ENCODE data around the gene INTS7. TPM values are rescaled to one million over a fixed set of nuclear protein-coding genes. Genes with fewer than 3 reads are reported as not detected.
"Not testable (repeated sequence)": the region's sequence is repeated elsewhere in the genome, so short reads cannot be mapped to it uniquely, and the experiment has no call there.

The INTS7 gene
- total RNA-seq, 2 experiments from 2014 or later, result 2.9 to 3.2 TPM

- Mint-ChIP-seq H3K27ac (peak overlapping the region; percentile 58), H3K9me3 (no peaks in the 10 kb centered on the region), H3K36me3 (ENCODE audit: low read depth) (peaks cover 7% of the 10 kb centered on the region), H3K27me3 (no peaks in the 10 kb centered on the region), H3K4me1 (ENCODE audit: low read depth) (peaks cover 38% of the 10 kb centered on the region), H3K4me3 (peak overlapping the region; percentile 56)
- POLR2A ChIA-PET, result no interaction called here
- H3K27me3 ChIP-seq (ENCODE audit: control insufficient read depth in 1 of 2, insufficient read depth in 2 of 2, low read length in 2 of 2), result no peaks in the 10 kb centered on the region
- peak overlapping the region in 1 of 2 donors; percentile 23 for H3K27ac ChIP-seq (ENCODE audit: low read depth in 1 of 2, low read length in 2 of 2)
- H3K4me3 ChIP-seq (ENCODE audit: low read length), result peak overlapping the region; percentile 37
- intact Hi-C loops (cut with DNase I, micrococcal nuclease), result no loop called here
- CTCF ChIA-PET, result no interaction called here
- DNase-seq (peak in 3 of 14 experiments; percentile 34 to 65 (median 41)), ATAC-seq (ENCODE audit: poor library complexity) (no peak)
- peaks cover 2% of the 10 kb centered on the region for H3K4me1 ChIP-seq (ENCODE audit: insufficient read depth, low read length)
- TF ChIP-seq CTCF (IDR thresholded peaks at IDR 0.05), result no peak
- H3K9me3 ChIP-seq (ENCODE audit: control insufficient read depth in 1 of 2, insufficient read depth in 1 of 2, low read length in 2 of 2), result no peaks in the 10 kb centered on the region
- no peaks in the 10 kb centered on the region for H3K36me3 ChIP-seq (ENCODE audit: insufficient read depth, low read length)
Measured at GRCh38 chr1:211938561-211938997, 96.8 kb downstream of the INTS7 start.

GRCh38 chr1:211937422-211937821 lies 97.9 kb downstream of the INTS7 start:
- intact Hi-C loops (cut with DNase I, micrococcal nuclease); H3K36me3 Mint-ChIP-seq (ENCODE audit: low read depth); H3K27me3 ChIP-seq (ENCODE audit: control insufficient read depth in 1 of 2, insufficient read depth in 2 of 2, low read length in 2 of 2); H3K4me1 ChIP-seq (ENCODE audit: insufficient read depth, low read length); CTCF ChIA-PET; H3K27me3 Mint-ChIP-seq; H3K9me3 ChIP-seq (ENCODE audit: control insufficient read depth in 1 of 2, insufficient read depth in 1 of 2, low read length in 2 of 2); H3K27ac ChIP-seq (ENCODE audit: low read depth in 1 of 2, low read length in 2 of 2); H3K4me3 Mint-ChIP-seq; H3K4me3 ChIP-seq (ENCODE audit: low read length); DNase-seq; H3K36me3 ChIP-seq (ENCODE audit: insufficient read depth, low read length); H3K27ac Mint-ChIP-seq; H3K9me3 Mint-ChIP-seq; ATAC-seq (ENCODE audit: poor library complexity): not testable (repeated sequence)
- H3K4me1 Mint-ChIP-seq (ENCODE audit: low read depth), result peaks cover 38% of the 10 kb centered on the region
- POLR2A ChIA-PET, result interaction anchor here (0.5 kb wide), 1 partner anchor 540 kb away, joined by 3 read pairs; no protein-coding TSS in a partner anchor

- Histone ChIP-seq H3K4me1 (ENCODE audit: insufficient read depth, low read length) (peaks cover 2% of the 10 kb centered on the region), H3K4me3 (ENCODE audit: low read length) (no peak overlapping the region), H3K9me3 (ENCODE audit: control insufficient read depth in 1 of 2, insufficient read depth in 1 of 2, low read length in 2 of 2) (no peaks in the 10 kb centered on the region), H3K27ac (ENCODE audit: low read depth in 1 of 2, low read length in 2 of 2) (no peak overlapping the region), H3K36me3 (ENCODE audit: insufficient read depth, low read length) (no peaks in the 10 kb centered on the region), H3K27me3 (ENCODE audit: control insufficient read depth in 1 of 2, insufficient read depth in 2 of 2, low read length in 2 of 2) (no peaks in the 10 kb centered on the region)
- ChIA-PET POLR2A (no interaction called here), CTCF (no interaction called here)
- ATAC-seq (ENCODE audit: poor library complexity), result no peak
- Mint-ChIP-seq H3K27me3 (peaks cover 6% of the 10 kb centered on the region), H3K4me1 (ENCODE audit: low read depth) (peaks cover 34% of the 10 kb centered on the region), H3K27ac (no peak overlapping the region), H3K9me3 (no peaks in the 10 kb centered on the region), H3K4me3 (no peak overlapping the region), H3K36me3 (ENCODE audit: low read depth) (no peaks in the 10 kb centered on the region)
- TF ChIP-seq CTCF (IDR thresholded peaks at IDR 0.05), result no peak
- DNase-seq, result peak in 2 of 14 experiments; percentile 22 to 27
- intact Hi-C loops (cut with DNase I, micrococcal nuclease), result no loop called here
Measured at GRCh38 chr1:211935448-211935970, 99.8 kb downstream of the INTS7 start.

All from CD4-positive, alpha-beta T cell (primary cell).